Activated CD4-positive, alpha-beta T cell treated with anti-CD3 and anti-CD28 coated beads, Interleukin-2, Interleukin-6, amounts not matched to agents 100 ng/mL and 50 ng/mL, durations not matched to agents 16 hours and 8 hours (primary cell): ENCODE results near the gene STARD3NL.
"Not testable (repeated sequence)": the region's sequence is repeated elsewhere in the genome, so short reads cannot be mapped to it uniquely, and the experiment has no call there.

Experiments used
- DNase-seq: peaks from one replicate; pipeline ENCODE4 v3.0.0-alpha.2; 2020

STARD3NL gene

DNA sequence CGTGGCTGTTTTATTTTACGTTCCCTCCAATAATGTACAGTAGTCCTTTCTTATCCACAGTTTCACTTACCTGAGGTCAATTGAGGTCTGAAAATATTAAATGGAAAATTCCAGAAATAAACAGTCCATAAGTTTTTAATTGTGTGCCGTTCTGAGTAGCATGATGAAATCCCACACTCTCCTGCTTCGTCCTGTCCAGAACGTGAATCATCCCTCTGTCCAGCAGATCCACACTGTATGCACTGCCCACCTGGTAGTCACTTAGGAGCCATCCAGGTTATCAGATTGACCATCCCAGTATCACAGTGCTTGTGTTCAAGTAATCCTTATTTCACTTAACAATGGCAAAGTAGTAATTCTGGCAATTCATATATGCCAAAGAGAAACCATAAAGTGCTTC, 46.3 kb downstream of the STARD3NL start:
- DNase-seq: no peak

DNA sequence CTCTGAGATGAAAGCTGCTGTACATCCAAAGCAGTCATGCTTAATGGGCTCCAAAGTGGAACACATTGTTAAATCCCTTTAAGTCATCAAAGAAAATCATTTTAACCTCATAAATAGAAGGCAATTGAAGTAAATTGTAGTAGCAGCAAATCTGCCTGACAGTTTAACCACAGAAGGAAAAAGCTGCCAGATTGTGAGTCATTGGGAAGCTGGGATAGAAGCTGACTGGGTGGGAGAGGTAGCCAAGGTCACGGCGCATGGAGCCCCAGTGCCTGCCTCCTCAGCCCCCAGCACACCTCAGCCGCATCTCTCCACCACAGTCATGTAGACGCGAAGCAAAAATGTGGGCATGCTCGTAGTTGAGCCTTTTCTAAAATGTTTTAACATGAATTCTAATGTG, 51.3 kb downstream of the STARD3NL start:
- no peak for DNase-seq

DNA sequence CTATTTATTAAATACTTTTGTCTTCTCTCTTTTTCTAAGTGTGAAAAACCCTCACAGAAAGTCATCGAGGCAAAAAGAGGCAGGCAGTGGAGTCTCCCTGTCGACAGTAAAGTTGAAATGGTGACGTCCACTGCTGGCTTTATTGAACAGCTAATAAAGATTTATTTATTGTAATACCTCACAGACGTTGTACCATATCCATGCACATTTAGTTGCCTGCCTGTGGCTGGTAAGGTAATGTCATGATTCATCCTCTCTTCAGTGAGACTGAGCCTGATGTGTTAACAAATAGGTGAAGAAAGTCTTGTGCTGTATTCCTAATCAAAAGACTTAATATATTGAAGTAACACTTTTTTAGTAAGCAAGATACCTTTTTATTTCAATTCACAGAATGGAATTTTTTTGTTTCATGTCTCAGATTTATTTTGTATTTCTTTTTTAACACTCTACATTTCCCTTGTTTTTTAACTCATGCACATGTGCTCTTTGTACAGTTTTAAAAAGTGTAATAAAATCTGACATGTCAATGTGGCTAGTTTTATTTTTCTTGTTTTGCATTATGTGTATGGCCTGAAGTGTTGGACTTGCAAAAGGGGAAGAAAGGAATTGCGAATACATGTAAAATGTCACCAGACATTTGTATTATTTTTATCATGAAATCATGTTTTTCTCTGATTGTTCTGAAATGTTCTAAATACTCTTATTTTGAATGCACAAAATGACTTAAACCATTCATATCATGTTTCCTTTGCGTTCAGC, 52.0 kb downstream of the STARD3NL start:
- no peak for DNase-seq

DNA sequence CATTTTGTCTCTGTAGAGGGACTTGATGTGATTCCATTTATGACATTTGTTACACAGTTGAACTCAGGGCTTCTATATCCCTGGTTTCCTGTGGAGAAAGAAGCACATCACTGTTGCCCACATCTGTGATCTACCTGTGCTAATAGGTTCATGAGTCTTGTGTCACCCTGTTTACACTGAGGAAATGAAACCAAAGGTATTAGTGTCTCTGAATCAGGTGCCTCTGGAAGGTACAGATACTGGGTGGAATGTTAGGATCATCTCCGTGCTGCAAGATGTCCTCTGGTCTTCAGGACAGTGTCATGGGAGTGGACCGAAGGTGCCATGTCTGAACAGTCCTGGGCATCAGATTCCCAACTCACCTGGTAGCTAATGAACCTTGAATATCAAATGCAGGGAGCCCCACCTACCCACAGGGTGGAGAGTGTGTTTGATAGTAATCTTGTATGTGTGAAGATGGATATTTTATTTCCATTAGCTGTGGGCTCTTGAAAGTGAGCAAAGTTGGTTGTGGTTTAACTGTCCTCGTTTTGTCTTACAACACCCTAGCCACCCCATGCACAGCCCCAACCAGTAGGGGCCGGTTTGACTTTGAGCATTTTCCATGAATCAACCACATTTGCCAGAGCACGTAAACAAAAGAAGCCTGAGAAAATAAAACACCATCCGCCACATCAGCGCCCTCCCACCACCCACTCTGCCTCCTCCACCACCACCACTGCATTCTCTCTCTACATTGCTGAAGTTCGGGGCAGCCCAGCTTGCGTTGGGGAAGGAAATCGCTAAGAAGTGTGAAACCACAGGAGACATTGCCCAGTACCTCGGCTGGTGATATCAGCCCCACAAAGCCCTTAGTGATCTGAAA, 54.7 kb downstream of the STARD3NL start:
- peak; percentile 84 for DNase-seq

DNA sequence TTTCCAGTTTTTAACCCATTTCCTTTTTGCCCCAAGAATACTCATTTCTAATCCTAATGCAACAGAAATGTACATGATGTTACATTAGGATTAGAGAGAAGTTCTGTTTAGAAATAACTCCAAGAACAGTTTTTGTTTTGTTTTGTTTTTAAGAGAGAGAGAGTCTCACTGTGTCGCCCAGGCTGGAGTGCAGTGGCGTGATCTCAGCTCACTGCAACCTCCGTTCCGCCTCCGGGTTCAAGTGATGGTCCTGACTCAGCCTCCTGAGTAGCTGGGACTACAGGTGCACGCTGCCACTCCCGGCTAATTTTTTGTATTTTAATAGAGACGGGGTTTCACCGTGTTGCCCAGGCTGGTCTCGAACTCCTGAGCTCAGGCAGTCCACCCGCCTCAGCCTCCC, 56.7 kb downstream of the STARD3NL start:
- DNase-seq: not testable (repeated sequence)

DNA sequence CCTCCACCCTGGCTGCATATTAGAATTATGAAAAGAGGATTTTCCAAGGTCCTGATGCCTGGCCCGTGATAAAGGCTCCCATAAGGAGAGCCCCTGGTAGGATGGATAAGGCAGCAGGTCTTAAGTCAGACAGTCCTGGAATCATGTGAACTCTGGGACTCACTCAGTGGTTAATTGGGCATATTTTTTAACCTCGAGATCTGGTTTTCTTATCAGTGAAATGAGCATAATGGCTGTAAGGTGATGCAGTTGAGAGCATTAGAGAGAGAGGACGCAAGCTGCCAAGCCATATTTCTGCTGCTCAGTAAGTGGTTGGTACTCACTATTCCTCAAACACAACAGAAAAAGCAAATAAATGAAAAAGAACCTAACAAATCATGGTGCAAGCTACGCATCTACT, 57.6 kb downstream of the STARD3NL start:
- no peak for DNase-seq

DNA sequence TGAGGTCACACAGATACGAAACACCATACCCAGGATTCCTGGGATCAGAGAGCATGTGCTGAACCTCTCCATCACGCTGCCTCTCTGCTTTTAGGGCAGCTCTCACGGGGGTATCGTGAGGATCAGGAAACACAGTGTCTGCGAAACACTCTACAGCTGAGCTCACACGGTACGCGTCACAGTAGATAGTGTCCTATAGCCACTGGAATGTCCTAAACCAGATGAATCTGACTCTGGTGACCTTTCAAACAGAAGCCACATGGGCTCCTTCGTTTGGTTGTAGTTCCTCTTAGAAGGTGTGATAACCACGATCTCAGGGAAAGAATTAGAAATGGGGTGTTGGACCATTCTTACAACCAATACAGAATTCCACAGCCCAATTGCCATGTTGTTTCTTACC, 61.1 kb downstream of the STARD3NL start:
- not testable (repeated sequence) for DNase-seq

DNA sequence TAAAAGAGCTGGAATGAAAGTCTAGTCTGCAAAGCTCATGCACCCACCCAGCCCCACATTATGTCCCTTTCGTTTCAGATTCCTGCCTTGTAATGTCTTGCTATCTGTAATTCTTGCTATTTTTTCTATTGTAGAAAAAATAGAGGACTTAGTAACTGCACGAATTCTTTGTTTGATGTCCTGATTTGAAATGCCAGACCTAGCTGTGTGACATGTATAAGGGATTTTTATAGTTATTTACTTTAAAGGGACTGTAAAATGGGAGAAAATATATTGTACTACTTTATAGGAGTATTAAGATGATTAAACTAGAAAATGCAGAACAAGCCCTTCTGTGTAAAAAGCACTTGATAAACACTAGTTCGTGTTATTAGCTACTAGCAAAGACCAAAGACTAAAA, 63.0 kb downstream of the STARD3NL start:
- DNase-seq: no peak

DNA sequence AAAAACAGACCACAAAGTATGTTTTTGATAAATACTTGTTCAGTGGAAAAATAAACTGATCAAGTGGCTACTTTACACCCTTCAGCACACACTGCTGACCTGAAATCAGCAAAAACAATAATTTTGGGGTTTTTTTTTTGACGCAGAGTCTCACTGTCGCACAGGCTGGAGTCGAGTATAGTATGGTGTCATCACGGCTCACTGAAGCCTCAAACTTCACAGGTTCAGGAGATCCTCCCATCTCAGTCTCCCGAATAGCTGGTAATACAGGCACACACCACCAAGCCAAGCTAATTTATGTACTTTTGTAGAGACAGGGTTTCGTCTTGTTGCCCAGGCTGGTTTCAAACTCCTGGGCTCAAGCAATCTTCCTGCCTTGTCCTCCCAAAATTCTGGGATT, 64.8 kb downstream of the STARD3NL start:
- no peak for DNase-seq

DNA sequence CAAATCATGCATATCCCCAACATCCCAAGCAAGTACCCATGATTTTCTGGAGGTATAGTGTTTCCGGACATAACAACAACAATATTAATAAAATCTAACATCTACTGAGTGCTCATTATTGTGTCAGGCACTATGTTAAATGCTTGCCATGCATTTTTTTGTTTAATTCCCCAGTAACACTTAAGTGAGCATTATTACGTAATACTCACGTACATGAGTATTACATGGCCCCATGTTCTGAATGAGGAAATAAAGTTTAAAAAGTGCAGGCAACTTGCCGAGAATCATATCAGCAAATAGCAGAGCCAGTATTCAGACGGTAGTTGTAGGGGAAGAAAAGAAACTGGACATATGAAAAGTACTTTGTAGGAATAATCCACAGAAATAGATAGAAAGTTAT, 65.3 kb downstream of the STARD3NL start:
- not testable (repeated sequence) for DNase-seq

DNA sequence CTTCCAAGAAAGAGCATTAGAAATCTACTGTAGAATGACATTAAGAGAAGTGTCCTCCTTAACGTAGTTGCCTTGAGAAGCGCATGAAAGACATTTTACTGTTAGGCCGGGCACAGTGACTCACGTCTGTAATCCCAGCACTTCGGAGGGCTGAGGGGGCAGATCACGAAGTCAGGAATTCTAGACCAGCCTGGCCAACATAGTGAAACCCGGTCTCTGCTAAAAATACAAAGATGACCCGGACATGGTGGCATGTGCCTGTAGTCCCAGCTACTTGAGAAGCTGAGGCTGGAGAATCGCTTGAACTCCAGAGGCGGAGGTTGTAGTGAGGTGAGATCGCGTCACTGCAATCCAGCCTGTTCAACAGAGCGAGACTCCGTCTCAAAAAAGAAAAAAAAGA, 66.5 kb downstream of the STARD3NL start:
- no peak for DNase-seq

DNA sequence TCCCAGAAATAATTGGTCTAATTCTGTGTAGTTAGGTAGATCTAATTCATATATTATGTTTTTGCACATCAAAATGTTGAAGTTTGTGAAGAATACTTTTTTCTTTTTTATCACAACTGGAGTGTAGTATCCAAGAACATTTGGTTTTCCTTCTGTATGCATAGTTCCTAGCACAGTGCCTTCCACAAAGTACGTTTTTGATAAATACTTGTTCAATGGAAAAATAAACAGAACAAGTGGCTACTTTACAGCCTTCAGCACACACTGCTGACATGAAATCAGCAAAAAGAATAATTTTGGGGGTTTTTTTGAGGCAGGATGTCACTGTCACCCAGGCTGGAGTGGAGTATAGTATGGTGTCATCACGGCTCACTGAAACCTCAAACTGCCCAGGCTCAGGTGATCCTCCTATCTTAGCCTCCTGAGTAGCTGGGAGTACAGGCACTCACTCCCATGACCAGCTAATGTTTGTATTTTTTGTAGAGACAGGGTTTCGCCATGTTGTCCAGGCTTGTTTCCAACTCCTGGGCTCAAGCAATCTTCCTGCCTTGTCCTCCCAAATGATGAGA, 67.4 kb downstream of the STARD3NL start:
- DNase-seq: peak; percentile 11

DNA sequence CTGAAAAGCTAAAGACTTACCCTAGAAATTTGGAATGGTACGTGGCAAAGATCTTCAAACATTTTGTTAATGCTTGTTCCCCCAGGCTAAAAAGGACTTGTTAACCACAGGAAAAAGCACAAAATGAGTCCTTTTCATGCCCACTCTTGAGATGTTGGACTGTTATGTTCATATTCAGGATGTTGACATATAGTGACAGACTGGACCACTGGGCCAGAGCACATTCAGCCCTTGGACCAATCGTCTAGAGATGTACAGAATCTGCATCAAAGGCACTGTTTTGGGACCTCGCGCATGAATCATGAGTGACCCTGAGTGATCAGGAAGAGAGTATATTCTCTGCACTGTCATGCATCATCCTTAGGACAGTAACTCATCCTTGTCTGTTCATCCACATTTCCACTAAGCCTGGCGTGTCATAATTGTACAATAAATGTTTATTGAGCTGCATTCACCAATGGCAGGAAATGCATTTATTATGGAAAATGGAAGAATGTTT, 70.1 kb downstream of the STARD3NL start:
- no peak for DNase-seq

DNA sequence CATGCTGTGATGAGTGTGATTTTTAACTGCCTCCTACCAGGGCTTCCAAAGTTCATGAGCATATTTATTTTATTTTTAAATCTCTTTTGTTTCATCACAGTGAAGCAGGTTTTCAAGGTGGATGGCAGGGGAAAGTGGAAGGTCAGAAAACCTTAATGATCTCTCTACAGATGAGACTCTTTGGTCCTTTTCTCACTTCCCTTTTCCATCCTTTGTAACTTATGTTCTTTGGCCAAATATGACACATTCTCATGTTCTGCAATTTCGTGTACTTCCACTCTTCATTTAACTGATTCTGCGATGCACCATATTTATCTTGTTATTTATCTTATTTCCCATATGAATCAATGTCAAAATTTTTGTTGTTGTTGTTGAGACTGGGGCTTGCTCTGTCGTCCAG, 71.8 kb downstream of the STARD3NL start:
- not testable (repeated sequence) for DNase-seq

DNA sequence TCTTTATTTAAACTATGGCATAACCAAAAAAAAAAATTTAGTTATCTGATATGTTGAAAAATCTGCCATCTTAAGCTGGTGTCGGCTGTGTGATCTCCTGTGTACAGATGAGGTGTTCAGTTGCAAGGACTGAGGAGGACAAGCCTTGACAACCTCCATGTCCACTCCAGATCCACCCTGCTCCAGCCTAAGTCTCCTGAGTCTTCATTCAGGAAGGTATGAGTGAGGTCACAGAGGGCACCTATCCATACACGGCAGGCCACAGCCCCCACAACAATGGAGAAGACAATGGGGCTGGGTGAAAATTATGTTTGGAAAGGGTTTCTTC, 79.3 kb downstream of the STARD3NL start:
- DNase-seq: no peak

DNA sequence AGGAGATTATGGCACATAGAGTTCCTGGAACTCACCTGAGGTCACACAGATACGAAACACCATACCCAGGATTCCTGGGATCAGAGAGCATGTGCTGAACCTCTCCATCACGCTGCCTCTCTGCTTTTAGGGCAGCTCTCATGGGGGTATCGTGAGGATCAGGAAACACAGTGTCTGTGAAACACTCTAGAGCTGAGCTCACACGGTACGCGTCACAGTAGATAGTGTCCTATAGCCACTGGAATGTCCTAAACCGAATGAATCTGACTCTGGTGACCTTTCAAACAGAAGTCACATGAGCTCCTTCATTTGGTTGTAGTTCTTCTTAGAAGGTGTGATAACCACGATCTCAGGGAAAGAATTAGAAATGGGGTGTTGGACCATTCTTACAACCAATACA, 81.1 kb downstream of the STARD3NL start:
- not testable (repeated sequence) for DNase-seq

DNA sequence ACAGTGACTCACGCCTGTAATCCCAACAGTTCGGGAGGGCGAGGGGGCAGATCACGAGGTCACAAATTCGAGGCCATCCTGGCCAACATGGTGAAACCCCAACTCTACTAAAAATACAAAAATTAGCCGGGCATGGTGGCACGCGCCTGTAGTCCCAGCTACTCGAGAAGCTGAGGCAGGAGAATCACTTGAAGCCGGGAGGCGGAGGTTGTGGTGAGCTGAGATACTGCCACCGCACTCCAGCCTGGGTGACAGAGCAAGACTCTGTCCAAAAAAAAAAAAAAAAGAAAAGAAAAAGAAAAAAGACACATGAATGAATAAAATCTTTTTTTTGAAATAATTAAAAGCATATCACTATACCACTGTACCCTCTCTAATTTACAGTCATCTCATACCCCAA, 83.6 kb downstream of the STARD3NL start:
- not testable (repeated sequence) for DNase-seq

DNA sequence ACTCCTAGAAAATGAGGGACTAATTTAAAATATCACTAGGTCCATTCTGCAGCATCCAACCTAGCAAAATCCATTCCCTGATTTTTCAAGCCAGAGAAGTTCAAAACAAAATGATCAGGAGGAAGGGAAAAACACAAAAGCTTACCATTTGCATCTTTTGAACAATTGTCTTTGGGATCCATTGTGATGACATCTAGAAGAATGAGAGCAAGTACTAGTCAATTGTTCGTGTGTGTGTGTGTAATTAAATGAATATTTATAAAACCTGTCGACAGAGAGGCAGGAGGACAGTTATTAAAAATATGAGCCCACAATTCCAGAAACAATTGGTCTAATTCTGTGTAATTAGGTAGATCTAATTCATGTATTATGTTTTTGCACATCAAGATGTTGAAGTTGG, 84.0 kb downstream of the STARD3NL start:
- not testable (repeated sequence) for DNase-seq

DNA sequence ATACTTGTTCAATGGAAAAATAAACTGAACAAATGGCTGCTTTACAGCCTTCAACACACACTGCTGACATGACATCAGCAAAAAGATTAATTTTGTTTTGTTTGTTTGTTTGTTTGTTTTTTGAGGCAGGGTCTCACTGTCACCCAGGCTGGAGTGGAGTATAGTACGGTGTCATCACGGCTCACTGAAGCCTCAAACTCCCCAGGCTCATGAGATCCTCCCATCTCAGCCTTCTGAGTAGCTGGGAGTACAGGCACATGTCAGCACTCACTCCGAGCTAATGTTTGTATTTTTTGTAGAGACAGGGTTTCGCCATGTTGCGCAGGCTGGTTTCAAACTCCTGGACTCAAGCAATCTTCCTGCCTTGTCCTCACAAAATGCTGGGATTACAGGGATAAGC, 84.5 kb downstream of the STARD3NL start:
- DNase-seq: no peak

DNA sequence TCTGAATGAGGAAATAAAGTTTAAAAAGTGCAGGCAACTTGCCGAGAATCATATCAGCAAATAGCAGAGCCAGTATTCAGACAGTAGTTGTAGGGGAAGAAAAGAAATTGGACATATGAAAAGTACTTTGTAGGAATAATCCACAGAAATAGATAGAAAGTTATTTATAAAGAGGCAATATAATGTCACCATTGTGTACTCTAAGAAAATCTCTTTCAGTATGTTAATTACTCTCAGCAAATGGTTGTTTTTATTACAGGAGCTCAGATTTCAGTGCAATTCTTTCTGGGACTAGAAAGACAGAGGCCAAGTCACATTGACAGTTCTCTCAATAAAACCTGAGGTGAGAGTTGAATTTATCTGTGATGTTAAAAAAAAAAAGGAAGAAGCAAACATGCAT, 85.2 kb downstream of the STARD3NL start:
- not testable (repeated sequence) for DNase-seq

DNA sequence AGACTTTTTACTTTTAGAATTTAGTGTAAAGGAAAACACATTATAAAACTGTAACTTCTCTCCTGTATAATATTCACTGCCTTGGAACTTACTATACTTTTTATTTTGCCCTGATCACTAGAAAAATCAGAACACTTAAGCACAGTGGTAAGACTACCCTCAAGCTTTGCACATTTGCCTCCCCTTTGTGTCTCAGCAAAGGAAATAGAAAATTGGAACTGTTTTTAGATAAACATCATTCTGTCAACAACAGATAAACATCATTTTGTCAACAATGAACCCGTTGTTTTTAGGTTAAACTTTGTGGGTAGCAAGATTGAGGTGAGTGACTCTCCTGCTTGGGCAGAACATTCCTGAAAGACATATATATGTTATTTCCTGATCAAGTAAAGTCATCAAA, 86.6 kb downstream of the STARD3NL start:
- not testable (repeated sequence) for DNase-seq

DNA sequence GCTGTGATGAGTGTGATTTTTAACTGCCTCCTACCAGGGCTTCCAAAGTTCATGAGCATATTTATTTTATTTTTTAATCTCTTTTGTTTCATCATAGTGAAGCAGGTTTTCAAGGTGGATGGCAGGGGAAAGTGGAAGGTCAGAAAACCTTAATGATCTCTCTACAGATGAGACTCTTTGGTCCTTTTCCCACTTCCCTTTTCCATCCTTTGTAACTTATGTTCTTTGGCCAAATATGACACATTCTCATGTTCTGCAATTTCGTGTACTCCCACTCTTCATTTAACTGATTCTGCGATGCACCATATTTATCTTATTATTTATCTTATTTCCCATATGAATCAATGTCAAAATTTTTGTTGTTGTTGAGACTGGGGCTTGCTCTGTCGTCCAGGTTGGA, 87.9 kb downstream of the STARD3NL start:
- not testable (repeated sequence) for DNase-seq

DNA sequence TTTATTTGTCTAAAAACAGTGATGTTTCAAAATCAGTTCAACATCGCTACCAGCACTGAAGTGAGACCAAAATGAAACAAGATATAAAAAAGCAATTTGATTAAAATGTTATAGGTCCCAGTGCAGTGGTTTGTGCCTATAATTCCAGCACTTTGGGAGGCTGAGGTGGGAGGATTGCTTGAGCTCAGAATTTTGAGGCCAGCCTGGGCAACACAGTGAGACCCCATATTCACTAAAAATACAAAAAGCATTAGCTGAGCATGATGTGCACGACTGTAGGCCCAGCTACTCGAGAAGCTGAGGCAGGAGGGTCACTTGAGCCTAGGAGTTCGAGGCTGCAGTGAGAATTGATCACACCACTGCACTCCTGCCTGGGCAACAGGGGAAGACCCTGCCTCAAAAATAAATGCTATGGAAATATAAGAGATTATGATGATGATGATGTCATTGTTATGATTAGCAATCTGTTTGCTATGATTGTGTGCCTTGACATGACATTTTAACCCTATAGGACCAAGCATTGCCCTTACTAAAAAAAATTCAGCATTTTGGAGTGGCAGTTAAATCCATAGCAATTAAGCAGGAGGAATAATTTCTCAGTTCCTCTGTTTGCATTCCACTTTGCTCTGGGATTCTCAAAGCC, 91.8 kb downstream of the STARD3NL start:
- not testable (repeated sequence) for DNase-seq
